Panc1 (cell line): ENCODE data around the gene HABP4.

Source experiments
- TCF7L2 ChIP-seq: IDR thresholded peaks from 2 replicates; pipeline ENCODE4 v1.6.1; 2011; ENCODE audit warnings: mild to moderate bottlenecking, low read depth, low read length, inconsistent platforms
- TF ChIP-seq, protein P1 (sequence below): fragments of 450-650 bp; IDR thresholded peaks from 2 replicates; pipeline ENCODE4 v1.5.1; 2017; ENCODE audit warnings: mild to moderate bottlenecking

- TF ChIP-seq, protein P1, sequence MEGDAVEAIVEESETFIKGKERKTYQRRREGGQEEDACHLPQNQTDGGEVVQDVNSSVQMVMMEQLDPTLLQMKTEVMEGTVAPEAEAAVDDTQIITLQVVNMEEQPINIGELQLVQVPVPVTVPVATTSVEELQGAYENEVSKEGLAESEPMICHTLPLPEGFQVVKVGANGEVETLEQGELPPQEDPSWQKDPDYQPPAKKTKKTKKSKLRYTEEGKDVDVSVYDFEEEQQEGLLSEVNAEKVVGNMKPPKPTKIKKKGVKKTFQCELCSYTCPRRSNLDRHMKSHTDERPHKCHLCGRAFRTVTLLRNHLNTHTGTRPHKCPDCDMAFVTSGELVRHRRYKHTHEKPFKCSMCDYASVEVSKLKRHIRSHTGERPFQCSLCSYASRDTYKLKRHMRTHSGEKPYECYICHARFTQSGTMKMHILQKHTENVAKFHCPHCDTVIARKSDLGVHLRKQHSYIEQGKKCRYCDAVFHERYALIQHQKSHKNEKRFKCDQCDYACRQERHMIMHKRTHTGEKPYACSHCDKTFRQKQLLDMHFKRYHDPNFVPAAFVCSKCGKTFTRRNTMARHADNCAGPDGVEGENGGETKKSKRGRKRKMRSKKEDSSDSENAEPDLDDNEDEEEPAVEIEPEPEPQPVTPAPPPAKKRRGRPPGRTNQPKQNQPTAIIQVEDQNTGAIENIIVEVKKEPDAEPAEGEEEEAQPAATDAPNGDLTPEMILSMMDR: no peak
- TF ChIP-seq TCF7L2: no peak
Observed at GRCh38 chr9:96462541-96462940, 12.6 kb downstream of the HABP4 start.
